Measurements from ENCODE around the gene SORBS2. TPM values are rescaled to one million over a fixed set of nuclear protein-coding genes. Genes with fewer than 3 reads are reported as not detected.

The SORBS2 gene
- polyA plus RNA-seq, 3 donors, result 15.0 to 78.5 (median 18.7) TPM

- H3K27ac ChIP-seq (ENCODE audit: low read depth, low read length), result no peak overlapping the region
- WGBS, 3 donors, result 86 to 90% (median 89%) methylated on average over 4 of the region's 4 CpGs
Measured at GRCh38 chr4:185648631-185649030, 163.4 kb downstream of the SORBS2 start.

- no peak overlapping the region for H3K27ac ChIP-seq (ENCODE audit: low read depth, low read length)
- 66 to 95% (median 87%) methylated on average over 1 of the region's 1 CpG for WGBS, 3 donors
Measured at GRCh38 chr4:185645403-185645802, 166.6 kb downstream of the SORBS2 start.

DNA sequence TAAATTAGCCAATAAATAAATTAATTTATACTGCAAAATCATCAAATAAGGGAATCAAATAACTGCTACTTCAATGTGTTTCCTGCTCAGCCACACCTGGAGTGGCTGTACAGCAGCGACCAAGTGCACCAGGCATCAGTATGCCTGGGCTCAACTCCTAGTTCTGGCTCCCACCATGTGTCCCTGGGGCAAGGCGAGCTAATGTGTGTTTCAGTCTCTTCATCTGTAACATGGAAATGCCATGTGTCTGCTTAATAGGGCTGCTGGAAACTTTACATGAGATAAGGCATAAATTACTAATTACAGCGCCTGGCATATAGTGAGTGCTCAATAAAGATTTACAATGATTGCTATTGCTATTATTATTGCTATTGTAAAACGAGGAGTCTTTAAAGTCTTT is 167.6 kb downstream of the SORBS2 start:
- 85 to 91% (median 88%) methylated on average over 4 of the region's 4 CpGs for WGBS, 3 donors

DNA sequence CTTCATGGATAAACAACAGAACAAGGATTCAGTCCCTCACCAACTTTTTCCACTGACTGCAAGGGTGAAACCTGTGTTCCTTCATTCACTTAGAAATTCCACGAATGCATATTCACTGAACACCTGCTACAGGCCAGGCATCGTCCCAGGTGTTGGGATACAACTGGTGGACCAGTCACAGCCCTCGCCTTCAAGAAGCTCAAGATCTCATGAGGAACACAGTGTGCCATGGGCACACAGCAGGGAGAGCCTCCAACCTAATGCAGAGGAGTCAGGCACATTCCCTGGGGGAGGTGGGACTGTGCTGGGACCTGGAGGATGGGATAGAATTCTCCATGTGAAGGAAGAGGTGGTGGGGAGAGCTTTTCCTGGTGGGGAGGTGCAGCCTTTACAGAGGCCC is 169.1 kb downstream of the SORBS2 start:
- no peak overlapping the region for H3K27ac ChIP-seq (ENCODE audit: low read depth, low read length)
- 80 to 93% (median 88%) methylated on average over 3 of the region's 3 CpGs for WGBS, 3 donors

More for the DNA sequence above, 167.6 kb downstream of the SORBS2 start:
- no peak overlapping the region for H3K27ac ChIP-seq (ENCODE audit: low read depth, low read length)

GRCh38 chr4:185640811-185641675 is 171.0 kb downstream of the SORBS2 start:
- no peak overlapping the region for H3K27ac ChIP-seq (ENCODE audit: low read depth, low read length)
- WGBS, 3 donors, result 32 to 59% (median 56%) methylated on average over 4 of the region's 4 CpGs

DNA sequence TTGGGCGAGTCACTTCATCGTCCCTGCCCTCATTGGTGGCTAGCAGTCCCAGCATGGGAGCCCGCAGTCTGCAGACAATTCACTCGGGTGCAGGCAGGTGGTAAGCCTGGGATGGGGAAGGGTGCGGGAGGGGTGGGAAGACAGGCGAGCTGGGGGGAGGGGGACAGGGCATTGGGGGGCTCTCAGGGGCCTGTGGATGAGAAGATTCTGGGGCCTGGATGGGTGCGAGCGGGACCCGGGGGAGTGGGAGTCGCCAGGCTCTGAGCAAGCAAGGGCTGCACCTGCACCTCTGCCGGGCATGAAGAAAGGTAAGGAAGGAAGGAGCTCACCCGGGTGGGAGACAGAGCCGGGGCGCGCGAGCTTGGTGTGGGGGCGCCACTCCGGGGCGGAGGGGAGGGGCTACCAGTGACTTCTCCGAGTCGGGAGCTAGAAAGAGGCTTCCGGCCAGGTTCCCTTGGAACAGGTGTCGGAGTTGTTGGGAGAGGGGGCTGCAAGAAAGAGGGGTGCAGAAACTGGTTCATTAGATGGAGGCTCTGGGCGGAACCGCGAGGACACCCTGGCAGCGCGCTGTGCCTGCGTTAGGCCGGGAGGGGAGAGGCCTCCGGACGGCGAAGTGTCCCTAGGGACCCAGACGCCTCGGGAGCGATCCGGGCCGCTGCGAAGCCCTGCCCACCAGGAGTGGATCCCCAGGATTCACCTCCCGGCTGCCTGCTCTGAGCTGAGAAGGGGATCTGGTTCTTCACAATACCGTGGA is 173.3 kb downstream of the SORBS2 start:
- WGBS, 3 donors, result 36 to 71% (median 38%) methylated on average over 40 to 41 of the region's 41 CpGs
- H3K27ac ChIP-seq (ENCODE audit: low read depth, low read length), result no peak overlapping the region

GRCh38 chr4:185638093-185638492 is 173.9 kb downstream of the SORBS2 start:
- 55 to 81% (median 63%) methylated on average over 15 of the region's 15 CpGs for WGBS, 3 donors
- H3K27ac ChIP-seq (ENCODE audit: low read depth, low read length), result no peak overlapping the region

- 47 to 85% (median 84%) methylated on average over 9 of the region's 9 CpGs for WGBS, 3 donors
- no peak overlapping the region for H3K27ac ChIP-seq (ENCODE audit: low read depth, low read length)
Measured at GRCh38 chr4:185637163-185637875, 174.7 kb downstream of the SORBS2 start.

DNA sequence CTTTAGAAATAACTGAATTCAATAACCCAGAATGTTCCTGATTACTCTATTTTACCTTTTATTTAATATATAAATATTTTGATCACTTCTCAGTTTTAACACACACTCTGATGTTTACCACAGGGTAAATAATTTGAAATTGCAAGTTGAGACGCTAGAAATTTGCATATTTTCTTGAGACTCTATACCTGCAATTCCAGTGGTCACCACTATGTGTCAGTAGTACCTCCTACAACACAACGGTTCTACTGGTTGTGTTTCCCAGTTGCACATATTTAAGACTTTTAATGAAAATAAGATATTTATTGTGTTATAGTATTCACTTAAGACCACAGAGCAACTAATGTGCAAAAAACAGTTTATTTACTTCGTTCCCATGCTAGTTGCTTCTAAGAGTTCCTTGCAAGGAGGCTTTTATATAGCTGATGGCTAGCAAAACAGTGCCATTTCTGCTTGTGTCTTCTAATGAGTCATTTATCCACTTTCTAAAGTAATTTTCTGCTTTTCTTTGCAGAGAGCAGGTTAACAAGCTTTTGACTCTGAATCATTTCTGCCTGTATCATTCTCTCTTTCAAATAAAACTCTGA is 177.8 kb downstream of the SORBS2 start:
- WGBS, 3 donors, result 55 to 69% (median 68%) methylated on average over 3 of the region's 3 CpGs
- no peak overlapping the region for H3K27ac ChIP-seq (ENCODE audit: low read depth, low read length)

- H3K27ac ChIP-seq (ENCODE audit: low read depth, low read length), result no peak overlapping the region
- WGBS, 3 donors, result 94 to 95% (median 94%) methylated on average over 9 of the region's 9 CpGs
Measured at GRCh38 chr4:185626798-185627197, 185.2 kb downstream of the SORBS2 start.

GRCh38 chr4:185625503-185625902 is 186.5 kb downstream of the SORBS2 start:
- H3K27ac ChIP-seq (ENCODE audit: low read depth, low read length), result no peak overlapping the region
- WGBS, 3 donors, result 70 to 76% (median 71%) methylated on average over 2 of the region's 2 CpGs

DNA sequence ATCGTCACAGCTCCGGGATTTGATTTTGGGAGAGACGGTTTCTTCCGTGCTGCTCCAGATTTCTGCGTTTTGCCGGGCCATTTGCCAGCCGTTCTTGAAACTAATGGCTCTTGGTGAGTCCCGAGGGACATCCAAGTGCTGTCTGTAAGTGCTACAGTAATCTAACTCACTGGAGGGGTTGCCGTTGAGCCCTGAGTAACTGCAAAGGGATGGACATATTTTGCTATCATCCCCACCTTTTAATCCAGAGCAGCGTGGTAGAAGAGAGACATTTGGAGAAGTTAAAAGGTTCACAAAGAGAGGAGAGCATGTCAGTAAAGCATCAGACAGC is 187.8 kb downstream of the SORBS2 start:
- 86 to 92% (median 87%) methylated on average over 10 of the region's 10 CpGs for WGBS, 3 donors
- H3K27ac ChIP-seq (ENCODE audit: low read depth, low read length), result no peak overlapping the region

DNA sequence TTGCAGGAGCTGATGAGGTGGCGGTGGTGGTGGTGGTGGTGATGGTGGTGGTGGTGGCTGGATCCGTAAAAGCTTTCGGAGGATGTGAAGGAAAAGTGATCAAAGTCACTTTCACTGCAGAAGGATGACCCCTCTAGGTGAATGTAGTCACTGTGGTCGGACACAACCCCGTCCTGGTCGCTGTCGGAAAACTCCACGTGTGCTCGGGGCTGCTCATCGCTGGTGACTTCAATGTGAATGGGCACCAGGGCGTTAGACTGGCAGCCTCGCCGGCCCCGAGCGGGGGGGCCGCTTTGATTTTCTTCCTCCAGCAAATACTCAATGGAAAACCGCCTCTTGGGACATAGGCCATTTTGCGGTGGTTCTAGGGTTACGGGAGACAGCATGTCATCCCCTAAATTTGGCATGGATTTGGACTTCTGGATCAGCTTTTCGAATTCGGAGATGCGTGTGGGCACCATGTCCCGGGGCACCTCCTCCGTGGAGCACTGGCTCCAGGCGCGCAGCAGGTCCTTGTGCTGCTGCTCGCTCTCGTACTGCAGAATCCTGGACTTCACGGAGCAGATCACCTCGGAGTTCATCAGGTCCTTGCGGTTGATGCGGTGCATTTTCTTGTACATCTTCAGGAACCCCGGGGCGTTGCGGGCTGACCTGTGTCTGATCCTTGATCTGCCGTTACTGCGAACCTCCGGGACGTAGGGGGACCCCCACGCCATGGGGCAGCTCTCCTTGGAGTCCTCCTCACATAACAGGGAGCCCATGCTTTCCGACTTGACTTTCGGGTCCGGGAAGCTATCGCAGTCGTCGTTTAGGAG is 188.3 kb downstream of the SORBS2 start:
- WGBS, 3 donors, result 95 to 97% (median 95%) methylated on average over 46 of the region's 46 CpGs
- no peak overlapping the region for H3K27ac ChIP-seq (ENCODE audit: low read depth, low read length)

DNA sequence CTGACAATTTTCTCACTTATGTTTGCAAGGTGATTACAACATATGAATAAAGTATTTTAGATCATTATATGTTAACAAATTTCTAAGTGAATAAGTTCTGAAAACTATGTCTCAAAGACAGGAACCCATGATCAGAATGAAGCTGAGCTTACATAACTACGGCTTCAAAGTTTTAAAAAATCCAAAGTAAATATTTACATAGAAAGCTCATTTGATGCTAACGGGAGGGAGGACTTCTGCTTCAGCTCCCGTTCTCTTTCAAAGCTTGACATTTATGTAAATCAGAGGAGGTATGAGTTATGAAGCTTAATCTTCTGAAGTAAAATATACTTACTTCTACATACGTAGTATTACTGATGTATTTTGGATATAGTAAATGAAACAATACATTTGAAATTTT is 203.8 kb downstream of the SORBS2 start:
- WGBS, 3 donors, result 39 to 80% (median 70%) methylated on average over 4 of the region's 4 CpGs
- no peak overlapping the region for H3K27ac ChIP-seq (ENCODE audit: low read depth, low read length)

DNA sequence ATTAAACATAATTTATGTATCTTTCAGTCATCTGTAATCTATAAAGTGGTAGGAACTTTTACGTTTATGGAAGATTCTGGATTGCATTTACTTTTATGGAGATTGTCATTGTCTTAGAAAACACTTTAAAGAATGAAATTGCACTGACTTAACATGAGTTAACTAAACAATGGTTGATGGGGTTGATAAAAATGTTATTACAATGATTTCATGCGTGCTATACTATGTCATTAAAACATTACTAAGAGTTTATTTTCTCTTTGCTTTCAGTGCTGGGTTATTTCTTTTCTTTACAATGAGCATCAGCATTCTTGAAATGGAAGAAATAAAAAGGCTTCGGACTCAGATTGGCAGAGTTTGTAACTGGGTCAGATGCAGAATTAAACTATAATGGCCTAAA is 209.6 kb downstream of the SORBS2 start:
- 87 to 93% (median 91%) methylated on average over 3 of the region's 3 CpGs for WGBS, 3 donors
- no peak overlapping the region for H3K27ac ChIP-seq (ENCODE audit: low read depth, low read length)

- H3K27ac ChIP-seq (ENCODE audit: low read depth, low read length), result no peak overlapping the region
- WGBS, 3 donors, result 82 to 91% (median 88%) methylated on average over 9 of the region's 9 CpGs
Measured at GRCh38 chr4:185600801-185601434, 211.1 kb downstream of the SORBS2 start.

- 70 to 80% (median 71%) methylated on average over 12 of the region's 12 CpGs for WGBS, 3 donors
- H3K27ac ChIP-seq (ENCODE audit: low read depth, low read length), result no peak overlapping the region
Measured at GRCh38 chr4:185599553-185600243, 212.3 kb downstream of the SORBS2 start.
